SJCRH30 (cell line): ENCODE measurements around the gene RPL39L. TPM values are rescaled to one million over a fixed set of nuclear protein-coding genes. Genes with fewer than 3 reads are reported as not detected.

ENCODE experiments used
- DNase-seq, 2 experiments: peaks; one replicate each; pipeline ENCODE4 v3.0.0-alpha.2; 2015 to 2020
- H3K27ac ChIP-seq: fragments of 250-450 bp; sonication (Bioruptor Pico); 2 replicates; pipeline ENCODE4 v1.5.1; 2020; ENCODE audit warnings: mild to moderate bottlenecking, moderate library complexity
- H3K27me3 ChIP-seq: fragments of 250-450 bp; sonication (Bioruptor Pico); 2 replicates; pipeline ENCODE4 v1.5.1; 2020; ENCODE audit warnings: mild to moderate bottlenecking, moderate library complexity
- H3K36me3 ChIP-seq: fragments of 250-450 bp; sonication (Bioruptor Pico); 2 replicates; pipeline ENCODE4 v1.5.1; 2020; ENCODE audit warnings: mild to moderate bottlenecking, moderate library complexity
- H3K4me1 ChIP-seq: fragments of 250-450 bp; sonication (Bioruptor Pico); 2 replicates; pipeline ENCODE4 v1.5.1; 2020; ENCODE audit warnings: mild to moderate bottlenecking, moderate library complexity
- H3K4me3 ChIP-seq: fragments of 250-450 bp; sonication (Bioruptor Pico); 2 replicates; pipeline ENCODE4 v1.5.1; 2020; ENCODE audit warnings: mild to moderate bottlenecking, moderate library complexity
- H3K9me3 ChIP-seq: fragments of 250-450 bp; sonication (Bioruptor Pico); replicated peaks from 2 replicates; pipeline ENCODE4 v1.5.1; 2020; ENCODE audit warnings: mild to moderate bottlenecking, moderate library complexity
- total RNA-seq: library from RNA; depleted of rRNA; stranded (reverse); fragments of >200 nt; shearing (Covaris generic); gene quantifications from 2 replicates; pipeline ENCODE4 v1.2.3, GENCODE V29; 2014

The RPL39L gene
- total RNA-seq, 1 experiment from 2014 or later: 10.3 TPM

DNA sequence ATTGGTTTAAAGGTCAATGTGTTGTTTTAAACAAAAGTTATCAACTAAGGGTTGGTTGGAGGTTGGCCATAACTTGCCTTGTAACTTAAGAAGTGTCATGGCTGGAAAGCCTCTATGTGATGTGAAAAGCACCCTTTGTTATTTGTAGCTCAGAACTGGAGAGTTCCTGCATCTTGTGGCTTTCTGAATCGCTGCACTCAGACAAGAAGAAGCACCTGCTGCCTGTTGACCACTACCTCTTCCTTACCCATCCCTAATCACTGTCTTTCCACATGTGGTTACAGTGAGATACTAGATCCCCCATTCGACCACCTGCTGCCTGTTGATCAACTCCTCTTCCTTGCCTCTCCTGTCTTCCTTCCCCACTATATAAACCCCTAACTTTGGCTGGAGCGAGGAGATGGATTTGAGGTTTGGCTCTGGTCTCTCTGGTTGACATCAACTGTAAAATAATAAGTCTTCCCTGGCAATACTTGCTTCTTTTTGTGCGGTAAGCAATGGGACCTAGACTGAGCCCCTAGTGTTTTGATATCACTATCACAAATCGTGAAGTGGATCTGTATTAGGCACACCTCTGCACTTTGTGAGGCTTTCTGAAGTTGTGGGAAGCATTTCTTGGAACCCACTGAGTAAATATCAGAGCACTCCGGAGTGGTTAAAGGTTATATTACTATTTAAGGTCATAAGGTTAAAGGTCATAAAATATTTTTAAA is 13.8 kb downstream of the RPL39L start:
- Histone ChIP-seq H3K27me3 (no peaks in the 10 kb centered on the region), H3K4me3 (no peak overlapping the region), H3K9me3 (no peaks in the 10 kb centered on the region), H3K4me1 (no peaks in the 10 kb centered on the region), H3K27ac (peak overlapping the region; percentile 38; the same call in 1 of the 2 replicates), H3K36me3 (no peaks in the 10 kb centered on the region)
- DNase-seq: peak; percentile 23 to 71

DNA sequence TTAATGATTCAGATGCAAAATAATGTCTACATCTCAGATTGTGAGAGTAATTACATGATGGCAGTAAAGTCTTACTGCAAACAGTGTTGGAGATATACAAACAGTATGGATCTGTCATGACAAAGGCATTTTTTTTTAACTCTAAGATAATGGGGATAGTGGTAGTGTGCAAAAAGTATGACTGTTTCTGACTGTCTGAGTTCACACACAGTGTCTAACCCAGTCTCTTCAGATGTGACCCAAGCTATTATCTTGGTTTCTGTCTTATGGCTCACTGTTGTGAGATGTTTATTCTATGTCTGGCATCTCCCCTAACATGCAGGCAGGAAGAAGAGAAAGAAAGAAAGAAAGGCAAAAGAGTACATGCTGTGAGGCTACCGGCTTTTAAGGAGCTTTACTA is 17.0 kb downstream of the RPL39L start:
- DNase-seq: no peak
- H3K9me3 ChIP-seq: no peaks in the 10 kb centered on the region
- no peaks in the 10 kb centered on the region for H3K4me1 ChIP-seq
- no peaks in the 10 kb centered on the region for H3K27me3 ChIP-seq
- no peak overlapping the region for H3K4me3 ChIP-seq
- H3K36me3 ChIP-seq: no peaks in the 10 kb centered on the region
- H3K27ac ChIP-seq: no peak overlapping the region

DNA sequence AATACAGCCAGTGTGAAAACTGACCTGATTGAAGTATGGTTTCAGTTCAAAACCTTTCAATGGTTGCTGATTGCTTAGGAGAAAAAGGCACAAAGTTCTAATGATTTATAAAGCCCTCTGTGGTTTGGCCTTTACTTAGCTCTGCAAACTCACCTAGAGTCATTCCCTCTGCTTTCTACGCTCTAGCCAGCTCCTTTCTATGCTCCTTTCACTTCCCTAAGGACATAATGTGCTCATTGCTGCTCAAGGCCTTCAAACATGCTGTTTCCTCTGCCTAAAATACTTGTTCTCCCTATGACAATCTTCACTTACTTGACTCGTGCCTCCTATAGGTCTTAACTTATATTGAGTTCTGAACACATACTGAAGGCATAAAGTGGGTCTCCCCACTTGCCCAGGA is 19.0 kb downstream of the RPL39L start:
- H3K36me3 ChIP-seq: no peaks in the 10 kb centered on the region
- no peak overlapping the region for H3K4me3 ChIP-seq
- no peaks in the 10 kb centered on the region for H3K9me3 ChIP-seq
- no peak for DNase-seq
- H3K27ac ChIP-seq: no peak overlapping the region
- no peaks in the 10 kb centered on the region for H3K4me1 ChIP-seq
- H3K27me3 ChIP-seq: no peaks in the 10 kb centered on the region

DNA sequence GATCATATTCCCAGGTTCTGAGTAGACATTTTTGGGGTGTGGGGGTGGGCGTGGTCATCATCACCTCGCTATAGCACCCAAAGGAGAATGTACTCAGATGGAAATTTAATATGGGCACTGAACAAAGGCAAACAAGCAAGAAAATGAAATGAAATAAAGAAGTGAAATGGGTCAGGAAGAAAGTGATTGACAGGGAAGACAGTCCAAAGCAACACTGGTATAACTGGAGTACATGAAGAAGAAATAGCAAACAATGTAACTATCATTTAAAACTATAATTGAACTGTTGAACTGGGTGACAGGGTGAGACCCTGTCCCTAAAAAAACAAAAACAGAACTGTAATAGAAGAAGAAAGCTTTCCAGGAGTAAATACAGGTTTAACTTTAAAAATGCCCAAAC is 24.8 kb downstream of the RPL39L start:
- H3K36me3 ChIP-seq: no peaks in the 10 kb centered on the region
- H3K9me3 ChIP-seq: no peaks in the 10 kb centered on the region
- H3K27ac ChIP-seq: no peak overlapping the region
- H3K27me3 ChIP-seq: no peaks in the 10 kb centered on the region
- H3K4me3 ChIP-seq: no peak overlapping the region
- no peak for DNase-seq
- no peaks in the 10 kb centered on the region for H3K4me1 ChIP-seq

DNA sequence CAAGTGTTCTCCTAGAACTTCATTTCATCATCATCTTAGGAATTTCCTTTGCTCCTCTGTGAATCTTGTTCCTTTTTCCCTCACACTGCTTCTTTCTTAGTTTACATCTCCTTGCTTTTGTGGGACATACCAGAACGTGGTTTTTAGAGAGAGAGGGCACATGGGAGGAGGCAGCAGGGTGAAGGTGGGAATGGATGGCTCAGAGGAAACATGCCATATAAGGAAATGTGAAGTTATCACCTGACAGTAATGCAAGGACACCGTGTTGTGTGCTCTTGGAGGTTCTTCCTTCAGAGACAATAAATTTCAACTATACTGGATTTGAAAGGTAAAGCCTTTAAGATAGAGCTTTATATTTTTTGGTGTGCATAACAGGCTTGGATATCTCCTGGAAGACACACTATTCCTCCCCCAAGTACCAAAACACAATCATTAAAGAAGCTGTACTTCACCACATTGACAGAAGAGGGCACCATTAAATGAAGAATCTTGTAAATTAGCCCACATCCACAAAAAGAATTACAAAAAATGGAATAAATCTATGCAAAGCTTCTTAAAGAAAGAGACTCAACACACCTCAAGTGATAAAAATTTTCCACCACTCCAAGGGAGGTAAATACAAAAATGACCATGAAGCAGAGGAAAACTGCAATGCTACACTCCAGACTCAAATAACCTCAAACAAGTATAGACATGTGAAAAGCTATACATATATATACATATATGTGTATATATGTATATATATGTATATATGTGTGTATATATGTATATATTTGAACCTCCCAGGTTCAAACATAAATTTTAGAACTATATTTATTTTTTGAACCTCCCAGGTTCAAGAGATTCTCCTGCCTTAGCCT is 26.1 kb downstream of the RPL39L start:
- Histone ChIP-seq H3K4me1 (no peaks in the 10 kb centered on the region), H3K9me3 (no peaks in the 10 kb centered on the region), H3K36me3 (no peaks in the 10 kb centered on the region), H3K27ac (no peak overlapping the region), H3K27me3 (no peaks in the 10 kb centered on the region), H3K4me3 (no peak overlapping the region)
- DNase-seq: peak in 1 of 2 experiments; percentile 23

DNA sequence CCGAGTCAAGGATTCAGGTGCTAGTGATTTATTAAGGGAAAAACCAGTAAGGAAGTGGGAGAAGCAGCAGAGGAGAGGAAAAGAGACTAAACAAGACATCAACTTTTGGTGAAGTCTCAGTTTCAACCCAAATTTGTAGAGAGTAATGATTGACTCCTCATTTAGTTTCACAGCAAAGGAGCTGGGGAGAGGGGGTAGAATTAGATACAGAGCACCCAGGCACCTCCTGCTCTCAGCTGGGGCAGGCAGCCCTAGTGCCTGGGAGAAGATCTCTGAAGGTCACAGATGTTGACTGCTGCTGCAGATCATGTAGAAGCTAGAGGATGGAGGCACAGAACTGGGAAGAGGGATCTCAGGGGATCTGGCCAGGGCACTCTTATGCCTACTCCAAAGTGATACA is 29.1 kb downstream of the RPL39L start:
- H3K36me3 ChIP-seq: no peaks in the 10 kb centered on the region
- no peaks in the 10 kb centered on the region for H3K4me1 ChIP-seq
- H3K27ac ChIP-seq: no peak overlapping the region
- DNase-seq: no peak
- H3K4me3 ChIP-seq: no peak overlapping the region
- no peaks in the 10 kb centered on the region for H3K27me3 ChIP-seq
- no peaks in the 10 kb centered on the region for H3K9me3 ChIP-seq

DNA sequence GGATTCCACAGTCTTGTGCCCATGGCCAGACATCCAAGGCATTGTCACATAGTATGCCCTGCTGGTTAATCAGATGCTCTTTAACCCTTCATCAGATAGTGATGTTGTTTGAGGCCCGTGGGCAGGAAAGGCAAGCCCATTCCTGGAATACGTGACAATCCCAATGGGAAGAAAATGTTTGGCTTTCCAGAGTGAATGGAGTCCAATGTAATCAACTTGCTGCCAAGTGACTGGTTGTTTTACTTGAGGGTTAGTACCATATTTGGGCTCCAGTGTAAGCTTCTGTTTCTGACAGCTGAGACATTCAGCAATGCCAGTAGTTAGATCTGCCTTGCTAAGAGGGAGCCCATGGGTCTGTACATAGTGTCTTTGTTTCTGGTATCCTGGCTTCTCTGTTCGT is 31.3 kb downstream of the RPL39L start:
- H3K4me1 ChIP-seq: no peaks in the 10 kb centered on the region
- H3K36me3 ChIP-seq: no peaks in the 10 kb centered on the region
- H3K9me3 ChIP-seq: no peaks in the 10 kb centered on the region
- no peak overlapping the region for H3K4me3 ChIP-seq
- DNase-seq: no peak
- H3K27ac ChIP-seq: no peak overlapping the region
- H3K27me3 ChIP-seq: no peaks in the 10 kb centered on the region

DNA sequence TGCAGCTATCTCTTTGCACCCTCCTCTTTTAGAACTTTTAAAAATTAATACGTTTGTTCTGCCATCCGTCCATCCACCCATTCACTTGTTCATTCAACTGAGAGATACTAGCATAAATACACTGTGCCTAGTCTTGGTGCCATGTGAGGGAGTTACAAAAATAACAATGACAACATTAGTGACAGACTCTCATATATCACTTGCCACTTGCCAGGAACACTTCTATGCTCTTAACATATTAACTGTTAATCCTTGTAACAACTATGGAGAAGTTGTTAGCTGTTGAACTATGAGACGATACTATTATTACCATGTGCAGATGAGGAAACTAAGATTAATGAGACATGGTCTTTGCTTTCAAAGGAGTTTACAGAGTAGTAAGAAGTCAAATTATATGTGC is 33.6 kb downstream of the RPL39L start:
- H3K27me3 ChIP-seq: no peaks in the 10 kb centered on the region
- no peak overlapping the region for H3K4me3 ChIP-seq
- H3K4me1 ChIP-seq: no peaks in the 10 kb centered on the region; the same call in 1 of the 2 replicates
- no peaks in the 10 kb centered on the region for H3K36me3 ChIP-seq
- no peak for DNase-seq
- H3K27ac ChIP-seq: no peak overlapping the region
- H3K9me3 ChIP-seq: no peaks in the 10 kb centered on the region

DNA sequence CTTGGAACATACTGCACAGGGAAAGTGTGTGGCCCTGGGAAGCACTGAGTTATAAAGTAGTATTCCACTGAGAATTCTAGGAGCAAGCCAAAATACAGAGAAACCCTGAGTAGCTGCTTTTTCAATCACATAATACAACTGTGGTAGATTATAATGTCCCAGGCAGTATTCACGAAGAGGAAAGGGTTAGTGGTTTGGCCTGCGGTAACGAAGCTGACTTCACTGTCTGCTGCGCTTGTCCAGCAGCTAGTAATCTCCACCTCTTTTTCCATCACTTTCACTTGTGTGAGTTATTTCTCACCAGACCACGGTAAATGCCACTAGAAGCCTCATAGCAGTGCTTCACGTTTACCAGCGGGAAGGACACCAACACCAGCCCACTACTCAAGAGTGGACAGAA is 34.4 kb downstream of the RPL39L start:
- no peak overlapping the region for H3K4me3 ChIP-seq
- no peaks in the 10 kb centered on the region for H3K27me3 ChIP-seq
- H3K36me3 ChIP-seq: no peaks in the 10 kb centered on the region
- DNase-seq: no peak
- H3K27ac ChIP-seq: no peak overlapping the region
- H3K9me3 ChIP-seq: no peaks in the 10 kb centered on the region
- H3K4me1 ChIP-seq: no peaks in the 10 kb centered on the region; the same call in 1 of the 2 replicates

DNA sequence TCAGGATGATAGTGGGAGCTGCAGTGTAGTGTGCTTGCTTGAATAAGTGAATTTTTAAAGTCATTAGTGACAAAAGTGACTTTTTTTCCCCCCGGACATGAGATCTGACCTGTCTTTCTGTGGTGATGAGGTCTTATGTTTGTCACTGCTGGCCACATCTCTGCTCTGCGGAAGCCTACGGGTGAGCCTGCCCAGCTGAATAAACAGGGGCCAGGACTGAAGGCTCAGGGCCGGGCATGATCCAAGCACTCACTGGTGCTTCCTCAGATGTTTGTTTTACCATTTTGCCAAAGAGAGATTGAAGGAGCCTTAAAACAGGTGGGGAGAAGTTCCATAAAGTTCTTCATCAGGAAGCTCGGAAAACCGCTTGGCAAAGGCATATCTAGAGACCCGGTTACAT is 35.0 kb downstream of the RPL39L start:
- Histone ChIP-seq H3K4me1 (no peaks in the 10 kb centered on the region; the same call in 1 of the 2 replicates), H3K9me3 (no peaks in the 10 kb centered on the region), H3K36me3 (no peaks in the 10 kb centered on the region), H3K27ac (no peak overlapping the region), H3K4me3 (no peak overlapping the region), H3K27me3 (no peaks in the 10 kb centered on the region)
- DNase-seq: no peak

DNA sequence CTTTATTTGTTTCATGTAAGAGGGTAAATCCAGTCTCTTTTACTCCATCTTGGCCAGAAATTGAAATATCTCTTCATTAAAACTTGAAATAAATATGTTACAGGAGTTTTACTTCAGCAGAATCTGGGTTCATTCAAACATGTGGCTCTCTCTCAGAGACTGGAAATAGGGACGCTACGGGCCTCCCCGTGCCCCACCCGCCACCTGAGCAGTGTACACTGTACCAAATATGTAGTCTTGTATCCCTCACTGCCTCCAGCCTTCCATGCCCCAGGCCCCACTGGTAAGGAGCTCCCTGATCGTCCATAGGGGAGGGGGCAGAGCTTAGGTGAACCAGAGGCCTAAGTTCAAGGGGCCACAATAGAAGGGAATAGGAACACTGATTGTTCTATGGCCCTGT is 36.0 kb downstream of the RPL39L start:
- Histone ChIP-seq H3K36me3 (no peaks in the 10 kb centered on the region), H3K4me3 (no peak overlapping the region), H3K9me3 (no peaks in the 10 kb centered on the region), H3K4me1 (no peaks in the 10 kb centered on the region; the same call in 1 of the 2 replicates), H3K27ac (no peak overlapping the region), H3K27me3 (no peaks in the 10 kb centered on the region)
- no peak for DNase-seq

DNA sequence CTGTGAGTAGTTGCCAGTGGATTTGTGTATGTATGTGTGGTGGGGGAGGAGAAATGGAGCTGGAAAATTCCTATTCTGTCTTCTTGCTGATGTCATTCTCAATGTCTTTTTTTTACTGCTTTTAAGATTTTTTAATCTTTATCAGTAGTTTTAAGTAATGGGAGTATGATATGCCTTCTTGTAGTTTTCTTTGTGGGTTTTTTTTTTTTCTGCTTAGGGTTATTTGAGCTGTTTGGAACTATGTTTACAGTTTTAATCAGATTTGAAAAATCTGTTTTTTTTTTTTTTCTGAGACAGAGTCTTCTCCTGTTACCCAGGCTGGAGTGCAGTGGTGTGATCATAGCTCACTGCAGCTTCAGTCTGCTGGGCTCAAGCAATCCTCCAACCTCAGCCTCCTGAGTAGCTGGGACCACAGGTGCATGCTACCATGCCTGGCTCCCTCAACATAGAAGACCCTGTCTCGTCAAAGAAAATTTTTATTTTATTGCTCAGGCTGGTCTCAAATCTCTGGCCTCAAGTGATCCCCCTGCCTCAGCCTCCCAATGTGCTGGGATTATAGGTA is 37.1 kb downstream of the RPL39L start:
- H3K4me1 ChIP-seq: no peaks in the 10 kb centered on the region; the same call in 1 of the 2 replicates
- H3K9me3 ChIP-seq: no peaks in the 10 kb centered on the region
- DNase-seq: peak in 1 of 2 experiments; percentile 2
- H3K27ac ChIP-seq: no peak overlapping the region
- H3K4me3 ChIP-seq: no peak overlapping the region
- H3K36me3 ChIP-seq: no peaks in the 10 kb centered on the region
- H3K27me3 ChIP-seq: no peaks in the 10 kb centered on the region

DNA sequence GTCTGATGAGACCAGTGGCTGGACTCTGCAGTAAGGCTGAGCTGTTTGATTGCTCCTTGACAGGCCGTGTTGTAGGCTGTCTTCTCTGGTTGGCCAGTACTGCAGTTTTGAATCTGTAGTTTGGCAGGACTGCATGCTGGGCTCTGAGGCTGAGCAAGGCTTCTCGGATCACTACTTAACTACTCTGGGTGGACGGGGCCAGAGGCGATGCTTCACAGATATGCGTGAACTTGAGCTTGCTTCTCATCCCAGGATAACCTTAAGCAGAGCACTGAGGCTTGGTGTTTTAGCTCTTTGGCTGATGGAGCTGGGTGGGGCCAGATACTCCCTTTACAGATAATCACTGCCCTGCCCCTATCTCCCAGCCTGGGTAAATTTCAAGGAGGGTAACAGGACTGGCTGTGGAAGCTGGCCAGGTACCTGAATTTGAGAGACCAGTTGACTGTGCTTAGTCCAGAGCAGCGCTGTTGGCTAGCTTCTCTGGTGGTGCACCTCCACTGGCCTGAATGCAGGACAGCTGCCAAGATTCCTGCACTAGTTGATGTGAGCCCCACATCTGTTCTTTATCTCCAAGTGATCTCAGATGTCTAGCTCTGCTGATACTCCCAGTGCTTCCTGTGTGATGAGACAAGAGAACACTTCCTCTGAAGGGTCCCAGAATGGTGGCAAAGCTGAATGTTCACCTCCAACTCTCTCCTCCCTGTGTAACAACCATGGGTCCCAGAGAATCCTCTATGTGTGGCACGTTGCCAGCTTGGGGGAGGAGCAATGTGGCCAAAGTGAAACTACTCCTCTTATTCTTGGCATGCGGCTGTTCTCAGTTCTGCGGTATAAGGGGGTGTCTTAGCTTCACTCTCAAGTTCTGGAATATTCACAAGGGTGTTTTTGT is 37.9 kb downstream of the RPL39L start:
- no peaks in the 10 kb centered on the region for H3K27me3 ChIP-seq

DNA sequence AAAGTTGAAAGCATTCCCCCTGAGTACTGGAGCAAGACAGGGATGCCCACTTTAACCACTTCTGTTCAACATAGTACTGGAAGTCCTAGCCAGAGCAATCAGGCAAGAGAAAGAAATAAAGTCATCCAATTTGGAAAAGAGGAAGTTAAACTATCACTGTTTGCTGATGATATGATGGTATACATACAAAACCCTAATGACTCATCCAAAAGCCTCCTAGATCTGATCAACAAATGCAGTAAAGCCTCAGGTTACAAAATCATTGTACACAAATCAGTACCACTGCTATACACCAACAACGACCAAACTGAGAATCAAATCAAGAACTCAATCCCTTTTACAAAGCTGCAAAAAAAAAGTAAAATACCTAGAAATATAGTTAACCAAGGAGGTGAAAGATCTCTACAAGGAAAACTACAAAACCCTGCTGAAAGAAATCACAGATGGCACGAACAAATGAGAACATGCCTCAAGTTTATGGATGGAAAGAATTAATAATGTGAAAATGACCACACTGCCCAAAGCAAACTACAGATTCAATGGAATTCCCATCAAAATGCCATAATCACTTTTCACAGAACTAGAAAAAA is 40.3 kb downstream of the RPL39L start:
- H3K4me1 ChIP-seq: no peaks in the 10 kb centered on the region; the same call in 1 of the 2 replicates
- no peak overlapping the region for H3K27ac ChIP-seq
- no peaks in the 10 kb centered on the region for H3K27me3 ChIP-seq
- no peaks in the 10 kb centered on the region for H3K9me3 ChIP-seq
- H3K36me3 ChIP-seq: no peaks in the 10 kb centered on the region
- H3K4me3 ChIP-seq: no peak overlapping the region
- DNase-seq: no peak

More for the DNA sequence above, 37.9 kb downstream of the RPL39L start:
- H3K27ac ChIP-seq: no peak overlapping the region; the same call in 1 of the 2 replicates
- H3K4me3 ChIP-seq: no peak overlapping the region
- peak; percentile 42 to 65 for DNase-seq
- H3K36me3 ChIP-seq: no peaks in the 10 kb centered on the region
- no peaks in the 10 kb centered on the region; the same call in 1 of the 2 replicates for H3K4me1 ChIP-seq
- no peaks in the 10 kb centered on the region for H3K9me3 ChIP-seq
